C4-2B (cell line): ENCODE data around the gene ELMO1.

Source experiments
- ZFX ChIP-seq: fragments of 450-650 bp; IDR thresholded peaks from 2 replicates; pipeline ENCODE4 v1.6.1; 2017
- TF ChIP-seq, protein P1 (sequence below): fragments of 450-650 bp; conservative IDR thresholded peaks from 2 replicates; pipeline ENCODE4 v1.5.1; 2017; ENCODE audit warnings: mild to moderate bottlenecking

DNA sequence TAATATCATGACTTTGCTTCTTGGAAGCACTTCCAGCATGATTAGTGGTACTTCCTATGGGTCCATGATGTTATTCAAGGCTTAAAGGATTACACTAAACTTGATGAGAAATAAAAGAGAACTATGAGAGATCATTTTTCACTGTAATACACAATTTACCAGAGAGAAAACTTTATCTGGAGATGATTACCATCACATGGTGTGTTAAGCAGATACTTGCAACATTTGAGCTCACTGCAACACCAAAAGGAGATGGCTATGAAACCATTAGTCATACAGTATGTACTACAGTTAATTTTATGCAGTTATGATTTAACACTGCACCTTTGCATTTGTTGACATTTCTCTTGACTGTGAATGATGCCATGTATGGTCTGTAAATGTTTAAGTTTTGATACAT is 413.0 kb downstream of the ELMO1 start:
- TF ChIP-seq, protein P1, sequence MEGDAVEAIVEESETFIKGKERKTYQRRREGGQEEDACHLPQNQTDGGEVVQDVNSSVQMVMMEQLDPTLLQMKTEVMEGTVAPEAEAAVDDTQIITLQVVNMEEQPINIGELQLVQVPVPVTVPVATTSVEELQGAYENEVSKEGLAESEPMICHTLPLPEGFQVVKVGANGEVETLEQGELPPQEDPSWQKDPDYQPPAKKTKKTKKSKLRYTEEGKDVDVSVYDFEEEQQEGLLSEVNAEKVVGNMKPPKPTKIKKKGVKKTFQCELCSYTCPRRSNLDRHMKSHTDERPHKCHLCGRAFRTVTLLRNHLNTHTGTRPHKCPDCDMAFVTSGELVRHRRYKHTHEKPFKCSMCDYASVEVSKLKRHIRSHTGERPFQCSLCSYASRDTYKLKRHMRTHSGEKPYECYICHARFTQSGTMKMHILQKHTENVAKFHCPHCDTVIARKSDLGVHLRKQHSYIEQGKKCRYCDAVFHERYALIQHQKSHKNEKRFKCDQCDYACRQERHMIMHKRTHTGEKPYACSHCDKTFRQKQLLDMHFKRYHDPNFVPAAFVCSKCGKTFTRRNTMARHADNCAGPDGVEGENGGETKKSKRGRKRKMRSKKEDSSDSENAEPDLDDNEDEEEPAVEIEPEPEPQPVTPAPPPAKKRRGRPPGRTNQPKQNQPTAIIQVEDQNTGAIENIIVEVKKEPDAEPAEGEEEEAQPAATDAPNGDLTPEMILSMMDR: no peak
- no peak for TF ChIP-seq ZFX
